H1 (cell line): ENCODE data around the gene AKAP8. TPM values are rescaled to one million over a fixed set of nuclear protein-coding genes. Genes with fewer than 3 reads are reported as not detected.

Experiments
- CHD7 ChIP-seq: fragments of 300-600 bp; sonication (generic); IDR thresholded peaks from 2 replicates; pipeline ENCODE4 v1.7.1; 2012; ENCODE audit warnings: low read length, moderate library complexity, mild to moderate bottlenecking, inconsistent platforms; ENCODE audit not compliant: insufficient replicate concordance
- polyA plus RNA-seq, 7 experiments: library from polyadenylated mRNA; depleted of rRNA in 3 of 7; stranded (reverse) in 5 of 7; unstranded in 2 of 7; fragments of >200 nt in 5 of 7; fragments of 200-250 nt in 2 of 7; gene quantifications; 1 replicate in 5 of 7; 2 replicates in 1 of 7; 4 replicates in 1 of 7; pipeline versions ENCODE4 v1.2.1 to v1.2.3, GENCODE V29; 2011 to 2013; ENCODE audit warnings: missing spikeins in 2 of 7, mixed read lengths in 2 of 7
- total RNA-seq: library from RNA; stranded (reverse); fragmentation: NEBNext Ultra II Directional; extraction: Animal tissue kit (Norgen Biotek cat#: 25700); gene quantifications from 2 replicates; pipeline ENCODE4 v1.2.1, GENCODE V29; 2021

AKAP8 gene
- total and polyA plus RNA-seq, 2 of the 8 experiments (the other 6 are each of a cell fraction or from before 2014, with no cell fraction given) = 17.0 to 41.0 TPM

GRCh38 chr19:15373644-15374043, 5.9 kb downstream of the AKAP8 start (continued):
- no peak for TF ChIP-seq CHD7
